Stimulated activated CD8-positive, alpha-beta memory T cell treated with anti-CD3 and anti-CD28 coated beads, Interleukin-12 subunit alpha, Interleukin-12 subunit beta, amount 100 ng/mL, for 4 hours (primary cell): ENCODE results near the gene ESR1.
"Not testable (repeated sequence)": the region's sequence is repeated elsewhere in the genome, so short reads cannot be mapped to it uniquely, and the experiment has no call there.

Source experiments
- DNase-seq: peaks from one replicate; pipeline ENCODE4 v3.0.0-alpha.2; 2020; ENCODE audit warnings: low read depth

Gene ESR1

DNA sequence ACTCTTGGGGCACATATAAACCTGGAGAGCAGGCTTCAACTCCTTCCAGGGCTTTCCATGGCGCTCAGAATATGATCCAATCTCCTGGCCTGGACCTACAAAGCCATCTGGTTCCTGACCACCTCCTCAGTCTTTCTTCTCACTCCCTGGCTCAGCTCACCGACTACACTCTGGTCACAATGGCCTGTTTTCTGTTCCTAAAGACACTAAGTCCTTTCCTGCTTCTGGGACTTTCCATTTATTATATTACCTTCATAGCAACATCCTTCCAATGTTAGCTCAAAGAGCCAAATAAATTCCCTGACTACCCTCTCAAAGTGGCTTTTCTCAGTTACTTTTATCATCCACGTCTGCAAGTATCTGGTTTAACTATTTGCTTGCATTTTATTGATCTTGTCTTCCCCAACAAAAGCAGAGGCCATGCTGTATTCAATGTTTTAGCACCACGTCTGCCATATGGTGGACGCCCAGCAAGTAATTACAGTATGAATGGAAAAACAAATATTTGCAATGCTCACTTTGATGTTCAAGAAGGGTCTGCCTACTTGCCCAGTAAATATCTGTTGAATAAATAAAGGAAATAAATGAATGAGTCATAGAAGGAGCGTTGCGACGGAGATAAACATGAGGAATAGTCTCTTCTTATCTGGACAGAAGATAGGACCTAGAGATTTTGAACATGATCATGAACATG is 328.4 kb downstream of the ESR1 start:
- no peak for DNase-seq

DNA sequence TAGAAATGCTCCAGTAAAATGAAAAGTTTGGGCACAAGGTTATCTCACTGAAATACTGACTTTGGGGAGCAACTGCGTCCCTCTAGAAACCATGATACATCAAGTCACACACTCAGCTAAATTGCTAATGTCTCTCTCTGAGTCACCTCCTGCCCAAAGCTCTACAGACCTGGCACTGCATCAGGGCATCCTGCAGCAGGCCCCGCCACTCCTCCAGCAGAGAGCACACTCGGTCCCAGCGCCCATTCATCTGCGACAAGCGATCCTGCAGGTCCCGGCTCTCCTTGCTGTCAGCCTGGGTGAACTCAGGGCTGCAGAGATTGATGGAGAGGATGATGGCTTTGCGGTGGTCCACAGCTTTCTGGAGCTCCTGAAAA is 329.0 kb downstream of the ESR1 start:
- DNase-seq, result no peak

DNA sequence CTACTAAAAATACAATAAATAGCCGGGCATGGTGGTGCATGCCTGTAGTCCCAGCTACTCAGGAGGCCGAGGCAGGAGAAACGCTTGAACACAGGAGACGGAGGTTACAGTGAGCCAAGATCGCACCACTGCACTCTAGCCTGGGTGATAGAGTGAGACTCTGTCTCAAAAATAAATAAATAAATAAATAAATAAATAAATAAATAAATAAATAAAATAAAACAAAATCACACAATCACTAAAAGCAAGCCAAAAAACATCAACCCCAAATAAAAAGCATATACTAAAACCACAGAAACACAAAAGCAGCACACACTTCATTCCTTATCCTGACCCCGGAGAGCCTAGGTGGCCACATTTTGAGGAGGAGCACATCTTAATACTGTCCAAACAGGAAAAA is 330.9 kb downstream of the ESR1 start:
- not testable (repeated sequence) for DNase-seq

DNA sequence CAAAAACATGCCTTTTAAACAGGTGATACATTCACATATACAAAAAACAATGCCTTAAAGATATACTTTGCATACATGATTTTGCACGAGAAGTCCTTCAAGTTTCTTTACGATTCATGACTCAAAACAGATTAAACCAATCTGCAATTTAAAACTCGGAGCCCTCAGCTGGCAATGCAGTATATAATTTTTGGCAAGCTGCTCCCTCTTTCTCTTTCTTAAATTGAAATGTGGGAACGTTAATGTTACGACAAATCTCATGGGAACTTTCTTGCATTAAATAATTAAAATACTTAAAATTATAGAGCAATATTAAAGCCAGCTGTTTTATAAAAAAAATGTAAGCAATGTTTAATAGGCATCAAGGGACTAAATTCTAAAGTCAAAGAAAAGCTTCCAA is 334.6 kb downstream of the ESR1 start:
- DNase-seq, result no peak

DNA sequence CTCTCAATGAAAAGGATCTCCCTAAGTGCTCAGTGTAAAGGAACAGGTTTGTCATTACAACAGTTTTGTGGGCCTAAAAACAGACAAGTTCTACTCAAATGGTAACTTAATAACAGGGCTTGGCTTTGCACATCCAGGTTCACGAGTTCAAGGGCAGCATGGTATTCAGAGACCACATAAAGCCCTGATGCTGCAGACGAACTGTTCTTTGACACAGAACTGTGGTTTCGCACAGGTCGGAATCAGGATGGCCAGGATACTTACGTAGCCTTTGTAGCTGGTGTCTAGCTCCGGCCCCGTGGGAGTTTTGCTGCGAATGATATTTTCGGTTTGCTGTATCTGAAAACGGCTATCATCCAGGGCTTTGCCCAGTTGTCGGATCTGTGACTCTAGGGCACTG is 335.9 kb downstream of the ESR1 start:
- no peak for DNase-seq

DNA sequence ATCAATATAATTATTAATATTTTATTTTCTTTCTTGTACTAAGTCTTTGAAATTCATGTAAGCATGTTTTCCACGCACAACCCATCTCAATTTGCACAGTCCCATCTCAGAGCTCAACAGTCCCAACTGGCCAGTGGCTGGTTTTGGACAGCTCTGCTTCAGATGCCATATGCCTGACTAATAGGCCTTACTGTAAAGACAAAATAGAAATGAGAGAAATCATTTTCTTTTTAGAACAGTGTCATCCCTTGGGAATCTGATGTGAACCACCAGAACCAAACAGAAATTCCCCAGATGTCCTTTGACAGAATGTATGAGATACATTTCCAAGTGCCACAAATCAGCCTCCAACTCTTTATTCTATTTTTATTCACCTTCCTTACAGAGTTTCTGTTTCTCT is 338.9 kb downstream of the ESR1 start:
- DNase-seq, result no peak

DNA sequence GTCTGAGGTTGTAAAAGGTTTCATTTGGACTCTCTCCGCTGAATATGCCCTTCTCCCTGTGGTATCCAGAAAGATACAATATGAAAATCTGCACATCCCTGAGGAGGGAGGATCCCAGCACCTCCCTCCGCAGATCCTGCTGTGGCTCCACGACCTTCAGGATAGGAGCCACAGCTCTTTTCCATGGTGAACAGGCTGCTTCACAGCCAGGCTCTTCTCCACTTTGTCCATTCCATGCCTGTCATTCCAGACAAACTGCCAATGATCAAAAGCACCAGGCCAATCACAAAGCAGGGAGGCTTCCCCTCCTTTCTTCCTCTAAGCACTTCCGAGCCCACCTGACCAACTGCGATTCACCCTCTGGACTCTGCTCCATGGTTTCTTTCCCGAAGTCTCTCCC is 339.8 kb downstream of the ESR1 start:
- DNase-seq, result no peak

DNA sequence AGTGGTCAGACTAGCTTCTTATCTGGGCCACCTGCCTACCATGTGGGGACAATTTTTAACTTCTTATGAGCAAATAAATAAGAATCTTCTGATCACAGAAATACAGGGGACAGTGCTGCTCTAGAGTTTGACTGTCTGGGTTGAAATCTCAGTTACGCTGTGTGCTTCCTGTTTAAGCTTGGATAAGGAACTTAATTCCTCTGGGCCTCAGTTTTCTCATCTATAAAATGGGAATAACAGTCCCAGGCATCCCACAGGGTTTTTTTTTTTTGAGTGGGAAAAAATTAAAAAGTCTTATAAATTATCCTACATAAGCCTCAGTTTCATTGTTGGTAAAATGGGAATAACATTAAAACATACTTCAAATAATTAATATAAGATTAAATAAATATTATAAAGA is 340.9 kb downstream of the ESR1 start:
- no peak for DNase-seq

DNA sequence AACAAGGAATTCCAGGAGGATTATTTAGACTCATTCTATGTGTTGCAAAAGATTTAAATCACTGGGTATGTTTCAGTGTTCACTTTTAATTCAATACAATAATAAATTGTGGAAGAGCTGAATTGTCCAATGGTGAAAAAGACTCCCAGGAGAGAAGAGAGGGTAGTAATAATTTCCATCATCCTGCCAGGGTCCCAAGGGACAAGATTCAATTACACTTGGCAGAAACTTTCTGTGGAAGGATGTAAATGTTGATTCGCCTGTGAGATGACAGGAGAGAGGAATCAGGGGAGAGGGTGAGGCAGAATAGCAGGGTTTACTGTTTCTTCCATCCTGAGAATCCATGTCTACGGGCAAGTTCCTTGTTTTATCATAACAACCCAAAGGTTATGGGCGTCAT is 342.7 kb downstream of the ESR1 start:
- no peak for DNase-seq

DNA sequence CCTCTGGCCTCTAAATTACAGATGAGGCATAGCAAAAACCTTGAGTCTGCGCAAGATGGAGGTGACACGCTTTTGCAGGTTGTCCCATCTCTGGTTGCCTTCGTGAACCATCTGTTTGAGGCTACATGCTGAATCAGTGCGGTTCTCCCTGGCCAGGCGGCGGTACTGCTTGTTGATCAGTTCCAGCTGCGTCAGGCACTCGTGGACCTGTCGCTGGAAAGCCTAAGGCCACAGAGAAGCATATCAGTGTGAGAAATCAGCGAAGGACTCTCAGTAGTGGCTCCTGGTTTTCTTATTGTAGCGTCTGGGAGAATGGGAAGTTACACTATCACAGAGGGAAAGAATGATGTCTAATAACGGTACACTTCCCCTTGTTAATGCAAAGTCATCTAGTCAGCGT is 344.4 kb downstream of the ESR1 start:
- DNase-seq, result no peak

DNA sequence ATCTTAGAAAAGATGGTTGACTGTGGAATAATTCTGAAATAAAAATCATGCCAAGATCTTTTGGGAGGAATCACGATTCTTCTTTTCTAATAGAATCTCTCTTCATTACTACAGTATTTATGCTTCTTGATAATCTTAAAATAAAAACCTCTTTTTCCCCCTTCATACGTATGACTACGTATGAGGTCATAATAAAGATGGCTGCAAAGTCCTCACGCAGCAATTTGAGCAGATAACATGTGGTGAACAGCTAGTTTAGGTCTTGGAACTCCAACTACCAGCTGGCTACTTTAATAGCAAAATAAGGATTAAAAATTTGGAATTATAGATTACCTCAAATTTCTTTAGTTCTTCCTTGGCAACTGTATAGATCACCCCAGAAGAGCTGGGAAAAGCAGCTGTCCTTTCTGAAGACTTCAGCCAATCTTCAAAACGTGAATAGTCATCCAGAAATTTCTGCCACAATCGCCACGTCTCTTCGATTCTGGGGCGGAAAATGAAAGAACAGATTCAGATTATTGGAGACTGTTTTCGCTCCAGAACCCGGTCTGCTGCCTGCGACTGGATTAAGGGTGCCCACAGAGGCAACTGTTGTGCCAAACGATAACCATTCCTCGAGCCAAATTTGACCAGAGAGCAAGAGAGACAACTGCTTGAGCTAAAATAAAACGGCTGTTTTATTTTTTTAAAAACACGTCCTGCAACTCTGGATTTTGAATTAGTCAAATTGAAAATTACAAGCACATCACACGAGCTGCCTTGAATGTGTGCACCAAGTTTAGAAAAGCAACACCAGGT is 347.3 kb downstream of the ESR1 start:
- DNase-seq, result no peak

DNA sequence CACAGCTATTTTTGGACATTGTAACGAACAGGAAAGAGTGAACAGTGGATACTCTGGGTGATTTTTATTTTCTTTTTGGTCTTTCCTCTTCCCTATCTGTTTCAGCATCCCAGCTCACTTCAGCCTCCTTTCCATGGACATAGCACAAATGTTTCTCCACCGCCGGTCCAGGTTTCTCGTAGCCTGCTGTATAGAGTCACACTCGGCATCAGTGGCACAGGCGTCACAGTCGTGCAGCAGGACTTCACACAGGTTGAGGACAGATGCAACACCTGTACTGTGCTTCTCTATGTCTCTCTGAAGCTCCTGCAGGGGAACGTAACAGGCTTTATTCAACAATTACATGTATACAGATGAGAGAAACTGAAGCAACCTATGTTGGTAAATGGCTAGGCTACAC is 348.3 kb downstream of the ESR1 start:
- no peak for DNase-seq

DNA sequence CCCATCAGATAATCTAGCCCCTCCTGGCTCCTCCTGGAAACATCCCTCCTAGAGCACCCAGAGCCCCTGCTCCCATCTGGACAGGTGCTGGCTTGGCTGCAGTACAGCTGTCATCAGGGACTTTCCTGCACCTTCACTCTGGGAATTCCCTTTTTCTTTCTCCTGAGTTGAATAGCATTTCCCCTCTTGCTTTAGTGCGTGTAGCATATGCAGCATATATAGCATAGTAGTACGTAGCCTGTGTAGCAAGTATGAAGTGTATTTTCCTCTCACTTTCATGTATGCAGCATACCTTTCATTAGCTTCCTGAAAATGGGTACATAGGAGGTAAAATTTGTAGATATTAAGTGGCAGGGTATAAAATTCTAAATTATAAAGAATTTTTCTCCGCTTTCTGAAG is 352.9 kb downstream of the ESR1 start:
- no peak for DNase-seq

DNA sequence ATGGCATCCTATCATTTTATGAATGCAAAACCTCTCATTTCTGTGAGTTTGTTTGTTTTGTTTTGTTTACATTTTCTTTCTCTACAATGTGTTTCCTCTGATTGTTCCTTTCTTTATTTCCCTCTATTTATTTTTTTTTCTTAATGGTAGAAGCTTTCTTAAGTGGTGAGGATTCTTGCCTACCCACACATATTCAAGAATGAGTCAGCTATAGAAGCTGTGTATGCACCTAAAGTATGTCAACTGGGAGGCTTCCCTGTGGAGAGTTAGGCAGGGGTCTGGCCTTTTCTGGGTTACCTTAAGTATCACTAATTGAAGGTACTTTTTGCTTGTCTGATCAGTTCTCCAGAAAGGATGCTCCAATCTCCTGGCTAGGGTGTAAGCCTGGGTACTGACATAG is 354.0 kb downstream of the ESR1 start:
- DNase-seq, result no peak

DNA sequence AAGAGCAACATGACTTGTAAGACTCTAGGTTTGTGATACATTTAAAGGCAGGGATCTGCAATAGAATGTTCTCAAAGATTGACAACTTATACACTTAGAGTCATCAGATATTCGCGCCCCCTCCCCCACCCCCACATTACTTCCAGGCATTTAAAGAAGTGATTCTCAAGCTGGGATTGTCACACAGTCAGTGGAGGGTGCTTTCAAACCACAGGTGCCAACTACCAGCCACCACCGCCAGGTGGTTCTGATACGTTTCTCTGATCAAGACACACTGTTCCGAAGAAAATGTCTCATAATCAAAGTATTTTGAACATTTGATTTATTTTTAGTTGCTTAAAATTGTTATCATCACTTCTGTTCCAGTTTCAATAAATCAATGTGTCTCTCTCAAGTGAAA is 357.5 kb downstream of the ESR1 start:
- DNase-seq, result no peak

DNA sequence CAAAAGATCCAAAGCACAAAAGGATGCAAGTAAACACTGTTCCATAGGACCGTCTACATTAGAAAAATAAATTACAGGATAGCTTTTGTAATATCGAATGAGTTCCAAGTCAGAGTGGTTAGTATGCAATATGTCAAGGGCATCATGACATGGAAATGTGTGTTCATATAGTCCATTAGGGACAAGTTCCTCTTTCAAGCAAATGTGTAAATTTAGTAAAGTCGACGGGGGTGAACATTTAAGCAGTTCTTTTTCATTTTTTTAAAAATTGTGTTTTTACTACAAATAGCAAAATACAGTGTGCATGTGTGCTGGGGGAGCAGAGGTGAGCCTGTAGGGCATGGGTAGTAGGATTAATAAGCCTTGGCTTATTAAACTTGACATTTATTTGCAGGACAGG is 359.0 kb downstream of the ESR1 start:
- DNase-seq, result no peak

DNA sequence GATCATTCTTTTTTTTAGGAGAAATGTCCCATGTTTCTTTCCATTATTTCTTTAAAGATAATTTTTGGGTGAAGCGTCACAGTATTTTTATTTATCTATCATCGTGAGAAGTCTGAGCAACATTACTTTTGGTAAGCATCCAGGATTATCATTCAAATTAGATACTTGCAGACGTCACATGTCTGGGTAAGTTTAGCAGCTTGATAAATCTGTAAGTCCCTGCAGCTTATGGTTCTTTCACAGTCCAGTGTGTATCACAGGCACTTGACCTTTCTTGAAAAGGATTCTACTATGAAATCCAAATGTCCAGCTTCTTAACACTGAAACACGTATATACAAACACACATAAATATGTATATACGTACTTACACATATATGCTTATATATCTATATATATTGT is 359.4 kb downstream of the ESR1 start:
- no peak for DNase-seq

DNA sequence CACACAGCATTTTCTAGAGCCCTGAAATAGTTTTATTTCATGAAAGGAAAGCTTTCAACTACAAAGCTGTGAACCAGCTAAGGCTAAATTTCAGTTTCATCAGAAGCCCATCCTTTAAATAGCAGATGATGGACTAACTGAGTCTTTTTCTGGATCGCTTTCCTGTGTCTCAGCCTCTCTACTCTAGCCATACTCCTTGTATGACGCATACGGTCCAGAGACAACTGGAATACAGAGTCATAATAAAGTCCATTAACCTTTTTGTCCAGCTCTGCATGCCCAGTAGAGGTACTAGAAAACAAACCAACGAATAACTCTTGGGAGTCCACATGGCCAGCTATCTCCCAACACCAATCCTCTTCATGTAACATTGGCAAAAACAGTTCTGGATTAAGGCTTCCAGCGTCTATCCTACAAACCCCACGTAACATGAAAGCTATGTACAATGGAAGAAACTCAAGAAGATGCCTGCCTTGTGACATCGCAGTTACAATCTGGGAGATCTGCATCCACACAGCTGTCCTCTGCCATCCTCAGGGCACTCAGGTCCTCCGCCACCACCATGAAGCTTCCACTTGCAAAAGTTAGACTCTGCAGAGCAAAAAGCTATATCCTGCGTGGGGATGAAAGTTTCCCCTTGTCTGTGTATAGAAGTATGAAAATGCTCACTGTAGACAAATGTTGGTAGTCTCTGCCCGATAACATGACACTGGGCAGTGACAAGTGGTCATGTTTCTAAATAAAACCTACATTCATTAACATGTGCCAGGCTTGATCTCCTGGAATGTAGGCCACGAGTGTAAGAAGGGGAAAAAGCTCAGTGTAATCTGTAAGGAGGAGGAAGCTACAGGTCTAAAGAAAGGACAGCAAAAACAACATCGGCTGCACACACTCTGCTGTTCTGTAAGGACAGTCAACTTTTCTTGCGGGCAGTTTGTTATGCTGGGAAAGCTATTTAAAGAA is 360.4 kb downstream of the ESR1 start:
- no peak for DNase-seq

DNA sequence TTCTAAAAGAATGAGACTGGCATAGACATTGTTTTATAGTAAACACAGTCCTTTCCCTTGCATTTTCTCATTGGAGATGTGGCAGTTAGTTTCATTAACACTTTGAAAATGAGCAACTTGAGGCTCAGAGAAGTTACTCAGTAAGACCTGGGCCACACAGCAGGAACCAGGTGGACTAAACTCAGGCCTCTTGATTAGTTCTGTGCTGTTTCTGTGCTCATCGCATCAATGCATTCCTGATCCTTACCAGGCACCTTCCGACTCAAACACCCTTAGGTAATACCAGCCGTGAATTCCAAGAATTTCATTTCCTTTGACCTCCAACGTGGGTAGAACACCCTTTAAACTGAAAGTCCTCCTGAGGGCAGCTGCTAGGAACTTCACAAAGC is 362.8 kb downstream of the ESR1 start:
- no peak for DNase-seq

DNA sequence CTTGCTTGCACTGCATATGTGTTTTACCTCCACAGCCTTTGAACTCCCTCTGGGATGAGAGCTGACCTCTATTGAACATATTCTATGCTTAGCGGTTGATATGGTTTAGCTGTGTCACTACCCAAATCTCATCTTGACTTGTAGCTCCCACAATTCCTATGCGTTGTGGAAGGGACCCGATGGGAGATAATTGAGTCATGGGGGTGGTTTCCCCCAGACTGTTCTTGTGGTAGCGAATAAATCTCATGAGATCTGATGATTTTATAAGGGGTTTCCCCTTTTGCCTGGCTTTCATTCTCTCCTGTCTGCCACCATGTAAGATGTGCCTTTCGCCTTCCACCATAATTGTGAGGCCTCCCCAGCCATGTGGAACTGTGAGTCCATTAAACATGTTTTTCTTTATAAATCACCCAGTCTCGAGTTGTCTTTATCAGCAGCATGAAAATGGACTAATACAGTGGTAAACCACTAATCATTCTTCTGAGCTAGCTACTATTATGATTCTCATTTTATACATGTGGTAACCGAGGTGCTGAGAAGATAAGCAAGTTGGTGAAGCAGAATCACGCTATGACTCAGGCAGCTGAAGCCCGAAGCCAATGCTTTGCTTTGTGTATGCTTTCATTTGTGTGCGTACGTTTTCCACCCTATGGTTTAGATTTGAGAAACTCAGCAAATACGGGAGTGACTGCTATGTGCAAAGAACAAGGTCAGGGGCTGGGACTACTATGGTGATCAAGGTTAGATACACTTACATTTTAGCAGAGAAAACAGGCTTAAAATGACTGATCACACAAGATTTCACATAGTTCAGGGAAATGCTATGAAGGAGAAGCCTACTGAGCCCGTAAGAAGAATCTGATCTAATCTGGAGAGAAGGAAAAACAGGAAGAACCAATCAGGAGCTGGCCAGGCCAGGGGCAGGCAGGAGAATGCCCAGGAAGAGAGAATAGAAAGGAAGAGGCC is 363.5 kb downstream of the ESR1 start:
- DNase-seq, result peak; percentile 3

DNA sequence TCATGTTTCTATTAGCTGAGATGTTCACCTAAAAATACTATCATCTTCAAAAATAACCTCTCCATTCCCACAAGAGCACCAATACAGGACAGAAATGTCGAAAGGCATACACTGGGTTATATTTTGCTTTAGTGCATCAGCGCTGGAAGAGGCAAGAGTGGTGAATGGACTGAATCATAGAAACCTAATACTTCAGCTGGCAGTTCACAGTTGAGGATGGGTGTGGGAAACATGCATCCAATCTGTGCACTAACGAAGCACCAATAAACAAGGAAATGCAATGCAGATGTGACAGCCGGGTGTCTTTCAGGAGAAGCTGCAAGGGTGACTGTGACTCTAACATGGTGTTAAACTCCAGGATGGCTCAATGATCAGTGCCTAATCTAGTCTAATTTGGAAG is 365.8 kb downstream of the ESR1 start:
- no peak for DNase-seq

DNA sequence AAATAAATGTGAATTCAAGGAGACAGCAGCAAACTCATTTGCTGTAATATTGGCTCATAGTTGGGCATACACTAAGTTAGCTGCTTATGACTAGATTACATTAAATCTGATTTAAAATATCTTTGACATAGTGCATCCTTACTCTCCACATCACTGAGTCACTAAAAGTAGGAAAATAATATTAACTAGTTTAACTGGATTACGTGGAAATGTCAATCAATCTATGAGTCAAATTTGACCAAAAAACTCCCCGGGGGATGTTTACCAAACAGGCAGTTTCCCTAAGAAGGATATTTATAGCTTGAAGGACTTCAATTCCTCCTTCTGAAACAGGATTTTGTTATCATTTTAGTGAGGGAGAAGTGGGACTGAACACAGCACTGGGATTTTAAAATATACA is 366.5 kb downstream of the ESR1 start:
- no peak for DNase-seq
